Right ventricle myocardium superior (tissue), 1 donor: Measurements from ENCODE around the gene SLC7A7. TPM values are rescaled to one million over a fixed set of nuclear protein-coding genes. Genes with fewer than 3 reads are reported as not detected.
A peak's percentile ranks its signal among the peaks of the same experiment; 100 is the strongest.
"Not testable (repeated sequence)": the region's sequence is repeated elsewhere in the genome, so short reads cannot be mapped to it uniquely, and the experiment has no call there.

ENCODE experiments used
- ATAC-seq: fragments of 200-7000 bp; cut with Tn5 transposase; one replicate; pipeline ENCODE4 v1.9.1; 2020; ENCODE audit warnings: mild to moderate bottlenecking; ENCODE audit not compliant: poor library complexity
- DNase-seq: peaks from one replicate; pipeline ENCODE4 v3.0.0-alpha.2; 2020
- intact Hi-C: fragments of 100-400 bp; cut with DNase I; formaldehyde crosslinking; loops from one replicate; pipeline ENCODE4 v1.11.2; 2022
- total RNA-seq: library from RNA; stranded (reverse); fragmentation: NEBNext Ultra II Directional; extraction: Animal tissue kit (Norgen Biotek cat#: 25700); gene quantifications from one replicate; pipeline ENCODE4 v1.2.1, GENCODE V29; 2021
- donor health status: DM: no; HTN: yes; CAD: no; lungs with severe emphysema.

Gene SLC7A7
- total RNA-seq, 1 donor from 2014 or later = 4.6 TPM

GRCh38 chr14:22802860-22803686 is 12.2 kb downstream of the SLC7A7 start:
- no peak for ATAC-seq

GRCh38 chr14:22801716-22802115 is 13.5 kb downstream of the SLC7A7 start:
- intact Hi-C loops = no loop called here
- ATAC-seq (no peak), DNase-seq (no peak)

More at GRCh38 chr14:22802860-22803686, 12.2 kb downstream of the SLC7A7 start:
- intact Hi-C loops = no loop called here
- no peak for DNase-seq

GRCh38 chr14:22800346-22800745 is 14.9 kb downstream of the SLC7A7 start:
- intact Hi-C loops = no loop called here

GRCh38 chr14:22798528-22798927 is 16.7 kb downstream of the SLC7A7 start:
- DNase-seq (no peak), ATAC-seq (peak; percentile 58)
- intact Hi-C loops = no loop called here

More at GRCh38 chr14:22800346-22800745, 14.9 kb downstream of the SLC7A7 start:
- ATAC-seq (no peak), DNase-seq (no peak)

GRCh38 chr14:22797017-22797917 is 18.0 kb downstream of the SLC7A7 start:
- intact Hi-C loops = no loop called here
- ATAC-seq = no peak
- DNase-seq = no peak

- ATAC-seq (no peak), DNase-seq (no peak)
- intact Hi-C loops = no loop called here
Observed at GRCh38 chr14:22796087-22796707, 19.0 kb downstream of the SLC7A7 start.

- intact Hi-C loops = no loop called here
- DNase-seq (no peak), ATAC-seq (no peak)
Observed at GRCh38 chr14:22794551-22794951, 20.7 kb downstream of the SLC7A7 start.

GRCh38 chr14:22793976-22794375 is 21.3 kb downstream of the SLC7A7 start:
- no peak for DNase-seq
- no peak for ATAC-seq
- intact Hi-C loops = no loop called here

GRCh38 chr14:22793550-22793949 is 21.7 kb downstream of the SLC7A7 start:
- ATAC-seq, DNase-seq, intact Hi-C loops: not testable (repeated sequence)

GRCh38 chr14:22792158-22792557 is 23.1 kb downstream of the SLC7A7 start:
- intact Hi-C loops = no loop called here
- ATAC-seq (no peak), DNase-seq (no peak)

GRCh38 chr14:22791301-22791700 is 23.9 kb downstream of the SLC7A7 start:
- ATAC-seq (no peak), DNase-seq (no peak)
- intact Hi-C loops = no loop called here

GRCh38 chr14:22786685-22787084 is 28.6 kb downstream of the SLC7A7 start:
- ATAC-seq (no peak), DNase-seq (no peak)
- intact Hi-C loops = no loop called here

- ATAC-seq (peak; percentile 18), DNase-seq (no peak)
- intact Hi-C loops = no loop called here
Observed at GRCh38 chr14:22781301-22781991, 33.8 kb downstream of the SLC7A7 start.

- no peak for ATAC-seq
- intact Hi-C loops = no loop called here
- no peak for DNase-seq
Observed at GRCh38 chr14:22780941-22781300, 34.3 kb downstream of the SLC7A7 start.

- DNase-seq (no peak), ATAC-seq (peak; percentile 26)
- intact Hi-C loops = no loop called here
Observed at GRCh38 chr14:22780105-22780679, 35.0 kb downstream of the SLC7A7 start.

GRCh38 chr14:22778084-22778483 is 37.2 kb downstream of the SLC7A7 start:
- intact Hi-C loops = no loop called here
- ATAC-seq (no peak), DNase-seq (no peak)

GRCh38 chr14:22776849-22777248 is 38.4 kb downstream of the SLC7A7 start:
- intact Hi-C loops, DNase-seq, ATAC-seq: not testable (repeated sequence)

GRCh38 chr14:22776215-22776614 is 39.0 kb downstream of the SLC7A7 start:
- no peak for ATAC-seq
- no peak for DNase-seq
- intact Hi-C loops = no loop called here
